Cardiac muscle cell (in vitro differentiated cells and primary cell): ENCODE measurements around the gene OR51E1. TPM values are rescaled to one million over a fixed set of nuclear protein-coding genes. Genes with fewer than 3 reads are reported as not detected.

Experiments
- DNase-seq, 2 donors: peaks; one replicate each; pipeline versions ENCODE4 v3.0.0 to v3.0.0-alpha.2; 2010 to 2017; ENCODE audit warnings: low read depth in 1 of 2, low spot score in 1 of 2
- H3K27ac ChIP-seq: fragments of 200-600 bp; sonication (generic); 2 replicates; pipeline ENCODE4 v1.5.1; 2016
- H3K27me3 ChIP-seq: fragments of 200-600 bp; sonication (generic); 2 replicates; pipeline ENCODE4 v1.6.0; 2016; ENCODE audit warnings: control low read depth
- H3K36me3 ChIP-seq: fragments of 200-600 bp; sonication (generic); 2 replicates; pipeline ENCODE4 v1.5.1; 2016; ENCODE audit warnings: control low read depth
- H3K4me1 ChIP-seq: fragments of 200-600 bp; sonication (generic); 2 replicates; pipeline ENCODE4 v1.8.1; 2017; ENCODE audit warnings: low read depth, mild to moderate bottlenecking, mixed run types
- H3K4me3 ChIP-seq: fragments of 200-600 bp; sonication (generic); 2 replicates; pipeline ENCODE4 v1.5.1; 2016; ENCODE audit warnings: mild to moderate bottlenecking
- H3K9me3 ChIP-seq: fragments of 200-600 bp; sonication (generic); 2 replicates; pipeline ENCODE4 v1.5.1; 2017; ENCODE audit warnings: low read depth, mild to moderate bottlenecking, control low read depth
- polyA plus RNA-seq: library from polyadenylated mRNA; unstranded; fragments of >200 nt; fragmentation: Nextera tagmentation; extraction: Ambion mirVana; gene quantifications from 2 replicates; pipeline ENCODE4 v1.2.1, GENCODE V29; 2016
- total RNA-seq: library from RNA; depleted of rRNA; stranded (reverse); fragments of >200 nt; gene quantifications from 2 replicates; pipeline ENCODE4 v1.2.3, GENCODE V29; 2016
- TF ChIP-seq, protein P1 (sequence below): IDR thresholded peaks from 2 replicates; pipeline ENCODE4 v1.5.1; 2012; ENCODE audit warnings: low read depth, mild to moderate bottlenecking, low read length

OR51E1 gene
- total and polyA plus RNA-seq, 2 experiments from 2014 or later, result not detected

DNA sequence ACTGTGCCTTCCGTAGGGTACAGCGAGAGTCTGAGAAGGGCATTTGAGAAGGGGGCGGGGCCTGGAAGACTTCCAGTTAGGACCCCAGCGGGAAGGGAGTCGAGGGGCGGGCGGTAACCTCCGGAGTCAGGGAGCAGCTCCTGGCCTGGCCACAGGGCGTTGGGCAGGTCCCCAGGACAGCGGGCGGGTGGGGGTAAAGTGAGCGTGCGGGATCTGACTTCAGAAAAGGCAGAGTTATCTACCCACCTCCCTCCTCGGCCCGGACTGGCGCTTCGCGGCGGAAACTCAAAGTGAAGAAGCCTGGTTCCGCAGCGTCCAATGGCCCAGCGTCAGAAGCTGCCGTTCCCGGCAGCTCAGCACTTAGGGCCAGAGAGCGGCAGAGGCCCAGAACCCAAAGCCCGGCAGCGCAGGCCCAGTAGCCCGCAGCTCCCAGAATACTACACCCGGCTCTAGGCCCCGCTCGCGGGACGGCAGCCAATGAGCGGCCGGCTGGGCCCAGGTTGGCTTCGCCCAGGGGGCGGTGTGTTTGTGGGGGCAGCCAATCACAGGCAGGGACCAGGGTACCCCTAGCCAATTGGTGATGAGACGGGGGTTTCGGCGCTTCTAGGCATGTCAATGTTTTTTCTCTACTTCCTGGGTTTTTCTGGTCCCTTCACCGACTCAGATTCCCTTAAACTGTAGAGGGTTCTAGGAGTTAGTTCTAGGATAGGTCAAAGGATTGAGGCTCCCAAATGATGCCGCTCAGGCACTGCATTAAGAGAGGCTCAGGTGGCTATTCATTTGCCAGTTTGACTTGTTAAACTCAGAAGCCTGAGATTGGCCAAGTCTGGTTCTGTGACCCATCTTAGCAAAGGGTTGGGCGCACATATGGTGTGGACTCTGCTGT lies 35.8 kb upstream of the OR51E1 start, which contains the start of gene TRIM68:
TRIM68 (minus strand) TSS at position 451 of the 886 bp plus-strand sequence. CDS start 2,727 bp downstream, outside the sequence.
- Histone ChIP-seq H3K27me3 (peaks cover 7% of the 10 kb centered on the region), H3K36me3 (peaks cover 6% of the 10 kb centered on the region), H3K27ac (peak within 1 kb of the TSS; percentile 90), H3K4me1 (no peaks in the 10 kb centered on the region), H3K4me3 (peak within 1 kb of the TSS; percentile 55), H3K9me3 (no peaks in the 10 kb centered on the region)
- peak; percentile 95 to 98 for DNase-seq
- TF ChIP-seq, protein P1, sequence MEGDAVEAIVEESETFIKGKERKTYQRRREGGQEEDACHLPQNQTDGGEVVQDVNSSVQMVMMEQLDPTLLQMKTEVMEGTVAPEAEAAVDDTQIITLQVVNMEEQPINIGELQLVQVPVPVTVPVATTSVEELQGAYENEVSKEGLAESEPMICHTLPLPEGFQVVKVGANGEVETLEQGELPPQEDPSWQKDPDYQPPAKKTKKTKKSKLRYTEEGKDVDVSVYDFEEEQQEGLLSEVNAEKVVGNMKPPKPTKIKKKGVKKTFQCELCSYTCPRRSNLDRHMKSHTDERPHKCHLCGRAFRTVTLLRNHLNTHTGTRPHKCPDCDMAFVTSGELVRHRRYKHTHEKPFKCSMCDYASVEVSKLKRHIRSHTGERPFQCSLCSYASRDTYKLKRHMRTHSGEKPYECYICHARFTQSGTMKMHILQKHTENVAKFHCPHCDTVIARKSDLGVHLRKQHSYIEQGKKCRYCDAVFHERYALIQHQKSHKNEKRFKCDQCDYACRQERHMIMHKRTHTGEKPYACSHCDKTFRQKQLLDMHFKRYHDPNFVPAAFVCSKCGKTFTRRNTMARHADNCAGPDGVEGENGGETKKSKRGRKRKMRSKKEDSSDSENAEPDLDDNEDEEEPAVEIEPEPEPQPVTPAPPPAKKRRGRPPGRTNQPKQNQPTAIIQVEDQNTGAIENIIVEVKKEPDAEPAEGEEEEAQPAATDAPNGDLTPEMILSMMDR, result no peak

DNA sequence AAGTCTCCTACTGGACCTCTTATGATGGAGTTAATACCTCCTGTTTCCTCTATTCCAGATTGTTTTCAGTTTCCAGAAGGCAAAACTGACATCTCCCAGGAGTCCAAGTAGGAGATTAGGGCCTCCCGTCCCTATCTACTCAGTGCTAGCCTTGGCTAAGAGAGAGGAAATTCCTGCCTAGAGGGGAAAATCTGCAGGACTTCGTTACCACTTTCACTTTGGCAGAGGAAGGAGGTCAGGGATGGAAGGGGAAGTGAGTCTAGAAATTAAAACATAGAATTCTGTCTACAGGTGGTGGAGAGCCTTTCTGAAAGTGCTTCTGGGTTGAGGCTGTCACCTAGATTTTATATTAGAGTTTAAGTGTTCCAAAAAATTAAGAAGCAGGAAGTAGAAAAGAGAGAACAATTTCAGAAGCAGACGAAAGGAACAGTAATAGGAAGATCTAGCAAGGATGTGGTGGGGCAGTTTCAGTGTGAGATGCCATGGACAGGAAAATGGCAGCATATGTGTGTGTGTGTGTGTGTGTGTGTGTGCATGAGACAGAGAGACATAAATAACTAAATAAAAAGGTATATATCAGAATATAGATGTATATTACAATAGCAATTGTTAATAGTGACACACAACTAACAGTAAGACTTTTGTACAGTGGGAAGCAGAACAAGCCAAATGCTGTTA lies 33.4 kb upstream of the OR51E1 start:
- TF ChIP-seq, protein P1, result no peak
- DNase-seq, result peak in 1 of 2 donors; percentile 59
- Histone ChIP-seq H3K4me3 (no peak overlapping the region), H3K36me3 (no peaks in the 10 kb centered on the region), H3K27ac (no peak overlapping the region), H3K4me1 (no peaks in the 10 kb centered on the region), H3K27me3 (peaks cover 11% of the 10 kb centered on the region), H3K9me3 (no peaks in the 10 kb centered on the region)

DNA sequence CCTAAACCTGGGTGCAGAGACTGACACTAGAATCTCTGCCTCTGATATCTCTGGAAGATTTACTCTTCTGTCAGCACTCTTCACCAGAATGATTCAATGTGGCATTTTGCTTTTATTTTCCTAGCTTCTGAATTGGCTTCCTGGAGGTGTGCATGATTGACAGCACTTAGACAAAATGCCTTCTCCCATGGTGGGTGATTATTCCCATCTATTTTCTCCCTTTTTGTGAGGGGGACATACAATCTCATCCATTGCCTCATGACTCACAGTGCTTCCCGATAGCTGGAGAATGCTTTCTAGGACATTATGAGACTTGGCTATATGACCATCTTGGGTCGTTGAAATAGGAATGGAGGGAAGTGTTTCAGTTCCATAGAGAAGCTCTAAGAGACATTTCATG lies 31.8 kb upstream of the OR51E1 start:
- no peak overlapping the region for H3K27ac ChIP-seq
- no peaks in the 10 kb centered on the region for H3K4me1 ChIP-seq
- TF ChIP-seq, protein P1, result no peak
- H3K9me3 ChIP-seq, result no peaks in the 10 kb centered on the region
- DNase-seq, result no peak
- H3K36me3 ChIP-seq, result no peaks in the 10 kb centered on the region
- no peak overlapping the region for H3K4me3 ChIP-seq
- peaks cover 11% of the 10 kb centered on the region for H3K27me3 ChIP-seq

DNA sequence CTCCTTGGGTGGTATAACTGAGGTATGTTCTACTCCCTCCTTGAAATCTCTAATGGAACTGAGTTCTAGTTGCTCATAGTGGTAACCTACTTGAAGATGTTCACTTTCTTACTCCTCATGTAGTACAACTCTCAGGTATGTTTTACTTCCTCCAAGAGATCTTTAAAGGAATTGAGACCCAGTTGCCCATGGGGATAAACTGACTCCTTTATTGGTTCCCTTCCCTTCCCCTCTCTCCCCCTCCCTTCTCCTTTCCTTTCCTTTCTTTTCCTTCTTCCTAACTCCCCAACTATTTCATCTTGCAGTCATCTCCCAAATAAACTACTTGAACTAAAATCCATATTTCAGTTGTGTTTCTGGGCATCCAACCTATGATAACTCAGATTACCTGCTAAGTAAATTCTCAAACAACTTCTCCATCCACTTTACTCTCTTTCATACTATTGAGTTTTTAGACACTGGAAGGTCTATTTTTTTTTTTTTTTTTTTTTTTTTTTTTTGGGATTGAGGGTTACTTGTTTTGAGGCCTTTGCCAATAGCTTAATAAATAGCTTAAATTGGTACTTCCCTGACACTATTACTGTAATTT lies 27.8 kb upstream of the OR51E1 start:
- TF ChIP-seq, protein P1, result no peak
- DNase-seq, result no peak
- H3K27me3 ChIP-seq, result peaks cover 11% of the 10 kb centered on the region
- no peak overlapping the region for H3K27ac ChIP-seq
- H3K4me1 ChIP-seq, result no peaks in the 10 kb centered on the region
- no peaks in the 10 kb centered on the region for H3K36me3 ChIP-seq
- no peaks in the 10 kb centered on the region for H3K9me3 ChIP-seq
- no peak overlapping the region for H3K4me3 ChIP-seq

DNA sequence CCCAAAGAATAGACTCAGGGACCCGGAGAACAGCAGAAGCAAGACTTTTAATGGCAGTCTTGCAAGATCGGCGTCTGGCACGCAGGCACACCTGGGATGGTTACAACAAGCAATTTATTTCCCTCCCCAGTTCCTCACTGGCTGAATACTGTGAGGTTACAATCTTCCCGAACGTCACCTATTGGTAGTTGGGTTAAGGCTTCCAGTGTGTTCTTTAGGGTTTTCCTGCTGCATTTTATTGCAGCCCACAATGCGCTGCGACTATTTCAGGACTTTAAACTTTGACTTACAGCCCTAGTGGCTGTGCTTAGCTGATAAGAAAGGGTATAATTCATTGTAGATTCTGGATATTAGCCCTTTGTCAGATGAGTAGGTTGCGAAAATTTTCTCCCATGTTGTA lies 24.3 kb upstream of the OR51E1 start:
- Histone ChIP-seq H3K27me3 (no peaks in the 10 kb centered on the region), H3K9me3 (no peaks in the 10 kb centered on the region), H3K36me3 (no peaks in the 10 kb centered on the region), H3K4me1 (no peaks in the 10 kb centered on the region), H3K27ac (no peak overlapping the region), H3K4me3 (no peak overlapping the region)
- no peak for DNase-seq
- TF ChIP-seq, protein P1, result no peak
